ENCODE results near the gene GP1BA. TPM values are rescaled to one million over a fixed set of nuclear protein-coding genes. Genes with fewer than 3 reads are reported as not detected.
A peak's percentile ranks its signal among the peaks of the same experiment; 100 is the strongest.
"Not testable (repeated sequence)": the region's sequence is repeated elsewhere in the genome, so short reads cannot be mapped to it uniquely, and the experiment has no call there.

The GP1BA gene
- total RNA-seq, 1 donor from 2014 or later = under 0.01 TPM

DNA sequence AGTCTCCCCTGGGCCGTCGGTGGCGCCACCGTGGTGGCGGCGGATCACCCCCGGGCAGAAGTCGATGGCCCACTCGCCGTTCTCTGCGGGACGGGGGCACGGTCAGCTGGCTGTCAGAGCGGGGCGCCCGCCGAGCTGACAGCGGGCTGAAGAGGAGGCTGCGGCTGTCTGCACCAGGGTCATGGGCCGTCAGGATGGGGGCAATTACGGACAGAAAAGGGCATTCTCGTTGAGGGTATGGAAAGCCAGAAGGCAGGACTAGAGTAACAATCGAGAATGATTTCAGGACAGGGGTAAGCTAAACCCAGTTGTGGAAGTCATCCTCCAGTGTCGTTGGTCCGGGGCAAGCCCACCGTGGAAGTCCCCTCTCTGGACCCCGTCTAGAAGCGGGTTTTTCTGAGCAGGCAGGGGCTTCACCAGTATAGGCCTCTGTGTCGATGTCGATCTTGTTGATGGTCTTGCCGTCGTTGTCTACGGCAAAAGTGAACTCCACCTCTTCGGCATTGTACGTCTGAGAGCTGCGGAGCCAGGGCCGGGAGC lies 30.9 kb upstream of the GP1BA start:
- H3K27ac ChIP-seq (ENCODE audit: low read depth, low read length) = peak overlapping the region; percentile 44
- peak overlapping the region in 2 of 3 donors; percentile 22 to 62 for H3K4me3 ChIP-seq (ENCODE audit: low read length in 3 of 3)
- H3K36me3 ChIP-seq (ENCODE audit: control insufficient read depth in 3 of 3, insufficient read depth in 3 of 3, low read length in 3 of 3) = peaks cover 6 to 11% (median 7%) of the 10 kb centered on the region in 3 donors
- H3K27me3 ChIP-seq (ENCODE audit: control insufficient read depth in 3 of 3, insufficient read depth in 3 of 3, low read length in 3 of 3) = peaks cover 0 to 24% (median 12%) of the 10 kb centered on the region in 3 donors
- H3K4me1 ChIP-seq (ENCODE audit: control insufficient read depth in 3 of 3, insufficient read depth in 3 of 3, low read length in 3 of 3) = peaks cover 21 to 29% (median 23%) of the 10 kb centered on the region in 3 donors
- H3K9ac ChIP-seq (ENCODE audit: low read depth in 1 of 3, low read length in 3 of 3) = peak overlapping the region in 1 of 3 donors; percentile 65
- H3K9me3 ChIP-seq (ENCODE audit: control insufficient read depth in 3 of 3, low read length in 3 of 3) = no peaks in the 10 kb centered on the region

DNA sequence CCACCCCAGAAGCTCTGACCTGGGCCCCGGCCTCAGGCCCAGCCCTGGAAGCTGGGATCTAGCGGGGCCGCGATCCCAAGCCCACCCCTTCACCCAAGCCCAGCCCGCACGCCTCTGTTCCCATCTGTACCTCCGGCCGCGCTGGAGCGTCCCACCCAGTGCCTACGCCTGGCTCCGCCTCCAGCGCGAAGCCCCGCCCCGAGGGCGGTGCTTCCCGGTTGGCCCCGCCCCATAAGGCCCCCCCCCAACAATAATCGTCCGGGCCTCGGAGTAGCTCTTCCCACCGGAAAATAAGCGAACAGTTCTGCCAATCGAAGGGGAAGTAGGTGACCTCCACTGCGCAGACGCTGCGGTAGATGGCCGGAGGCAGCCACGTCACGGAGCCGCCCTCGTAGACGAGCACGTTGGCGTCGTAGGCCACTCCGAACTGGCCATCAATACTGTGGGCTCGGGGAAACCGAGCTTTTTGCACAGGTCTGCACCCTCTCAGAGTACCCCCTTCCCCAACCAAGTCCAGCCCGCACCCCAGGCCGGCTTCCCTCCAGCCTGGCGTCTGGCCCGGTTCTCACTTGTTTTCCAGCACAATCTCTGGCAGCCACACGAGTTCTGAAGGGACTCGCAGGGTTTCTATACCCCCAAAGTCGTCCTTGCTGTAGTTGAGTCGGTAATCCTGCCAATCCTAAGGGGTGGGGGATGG lies 30.3 kb upstream of the GP1BA start:
- Histone ChIP-seq H3K9ac (ENCODE audit: low read depth in 1 of 3, low read length in 3 of 3) (peak overlapping the region in 1 of 3 donors; percentile 65), H3K9me3 (ENCODE audit: control insufficient read depth in 3 of 3, low read length in 3 of 3) (no peaks in the 10 kb centered on the region), H3K27ac (ENCODE audit: low read depth, low read length) (peak overlapping the region; percentile 44), H3K27me3 (ENCODE audit: control insufficient read depth in 3 of 3, insufficient read depth in 3 of 3, low read length in 3 of 3) (peaks cover 0 to 24% (median 12%) of the 10 kb centered on the region in 3 donors), H3K4me3 (ENCODE audit: low read length in 3 of 3) (peak overlapping the region in 1 of 3 donors; percentile 62), H3K36me3 (ENCODE audit: control insufficient read depth in 3 of 3, insufficient read depth in 3 of 3, low read length in 3 of 3) (peaks cover under 1 to 5% (median under 1%) of the 10 kb centered on the region in 3 donors), H3K4me1 (ENCODE audit: control insufficient read depth in 3 of 3, insufficient read depth in 3 of 3, low read length in 3 of 3) (peaks cover 21 to 29% (median 23%) of the 10 kb centered on the region in 3 donors)

DNA sequence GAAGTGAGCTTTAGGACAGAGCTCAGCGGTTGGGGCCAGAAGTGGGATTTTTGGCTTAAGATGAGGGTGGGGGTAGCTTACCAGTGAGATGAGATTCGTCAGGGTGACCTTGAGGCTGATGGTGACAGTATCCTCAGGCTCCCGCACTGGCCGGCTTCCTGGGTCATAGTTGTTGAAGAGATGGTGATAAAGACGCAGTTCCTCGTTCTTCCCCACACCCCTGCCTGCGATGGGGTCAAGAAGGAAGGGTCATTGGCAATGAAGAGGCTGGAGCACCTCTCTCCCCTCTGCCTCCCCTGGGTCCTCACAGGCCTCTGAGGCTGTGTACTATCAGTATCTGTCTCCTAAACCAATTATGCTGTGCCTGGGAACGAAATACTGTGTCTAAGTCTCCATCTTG lies 29.5 kb upstream of the GP1BA start:
- Histone ChIP-seq H3K9ac (ENCODE audit: low read depth in 1 of 3, low read length in 3 of 3) (peak overlapping the region in 2 of 3 donors; percentile 30 to 33), H3K27ac (ENCODE audit: low read depth, low read length) (peak overlapping the region; percentile 29)

DNA sequence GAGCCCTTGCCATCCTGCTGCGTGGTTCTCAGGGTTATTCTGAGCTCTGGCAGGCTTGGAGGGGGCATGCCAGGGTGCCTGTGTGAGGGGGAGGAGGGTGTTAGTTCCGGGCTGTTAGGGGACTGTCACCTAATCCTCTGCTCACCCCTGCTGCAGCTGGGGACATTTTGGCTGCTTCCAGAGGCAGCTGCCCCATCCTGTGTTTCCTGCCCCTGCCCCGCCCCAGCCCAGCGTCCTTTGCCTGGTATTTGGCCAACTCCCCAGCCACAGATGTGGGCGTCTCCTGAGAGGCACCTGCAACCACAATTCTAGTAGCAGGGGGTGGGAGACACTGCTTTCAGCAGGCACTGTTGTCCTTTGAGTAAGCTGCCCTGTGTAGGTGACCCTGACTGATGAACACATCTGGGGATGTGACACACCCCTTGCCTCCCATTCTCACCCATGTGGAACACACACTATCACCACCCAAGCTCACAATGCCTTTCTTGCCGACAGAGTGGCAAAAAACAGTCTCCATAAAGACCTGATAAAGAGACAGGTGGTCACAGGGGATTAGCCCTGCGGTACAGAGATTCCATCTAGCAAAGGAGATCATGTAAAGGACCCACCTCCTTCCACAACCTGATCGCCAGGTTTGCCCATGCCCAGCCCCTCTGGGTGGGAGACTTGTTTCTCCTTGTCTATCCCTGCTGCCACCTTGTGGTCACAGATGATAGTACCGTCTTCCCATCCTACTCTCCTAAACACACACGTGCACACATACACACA lies 28.8 kb upstream of the GP1BA start, which contains the start of gene CHRNE:
Gene CHRNE, minus strand, starts transcription at position 48 of the 768 bp plus-strand sequence. Its CDS starts 35 bp downstream, at position 13.
- peak within 1 kb of the TSS; percentile 29 for H3K27ac ChIP-seq (ENCODE audit: low read depth, low read length)
- H3K9ac ChIP-seq (ENCODE audit: low read depth in 1 of 3, low read length in 3 of 3) = peak within 1 kb of the TSS in 2 of 3 donors; percentile 30 to 33
- H3K27me3 ChIP-seq (ENCODE audit: control insufficient read depth in 3 of 3, insufficient read depth in 3 of 3, low read length in 3 of 3) = peaks cover 0 to 24% (median 12%) of the 10 kb centered on the region in 3 donors
- H3K4me1 ChIP-seq (ENCODE audit: control insufficient read depth in 3 of 3, insufficient read depth in 3 of 3, low read length in 3 of 3) = peaks cover 23 to 32% (median 25%) of the 10 kb centered on the region in 3 donors
- peak within 1 kb of the TSS; percentile 4 to 30 (median 13) for H3K4me3 ChIP-seq (ENCODE audit: low read length in 3 of 3)
- H3K36me3 ChIP-seq (ENCODE audit: control insufficient read depth in 3 of 3, insufficient read depth in 3 of 3, low read length in 3 of 3) = no peaks in the 10 kb centered on the region
- H3K9me3 ChIP-seq (ENCODE audit: control insufficient read depth in 3 of 3, low read length in 3 of 3) = no peaks in the 10 kb centered on the region

More for the DNA sequence above, 29.5 kb upstream of the GP1BA start:
- H3K27me3 ChIP-seq (ENCODE audit: control insufficient read depth in 3 of 3, insufficient read depth in 3 of 3, low read length in 3 of 3) = peaks cover 0 to 24% (median 12%) of the 10 kb centered on the region in 3 donors
- no peaks in the 10 kb centered on the region for H3K9me3 ChIP-seq (ENCODE audit: control insufficient read depth in 3 of 3, low read length in 3 of 3)
- no peaks in the 10 kb centered on the region for H3K36me3 ChIP-seq (ENCODE audit: control insufficient read depth in 3 of 3, insufficient read depth in 3 of 3, low read length in 3 of 3)
- H3K4me3 ChIP-seq (ENCODE audit: low read length in 3 of 3) = no peak overlapping the region
- H3K4me1 ChIP-seq (ENCODE audit: control insufficient read depth in 3 of 3, insufficient read depth in 3 of 3, low read length in 3 of 3) = peaks cover 21 to 29% (median 23%) of the 10 kb centered on the region in 3 donors

DNA sequence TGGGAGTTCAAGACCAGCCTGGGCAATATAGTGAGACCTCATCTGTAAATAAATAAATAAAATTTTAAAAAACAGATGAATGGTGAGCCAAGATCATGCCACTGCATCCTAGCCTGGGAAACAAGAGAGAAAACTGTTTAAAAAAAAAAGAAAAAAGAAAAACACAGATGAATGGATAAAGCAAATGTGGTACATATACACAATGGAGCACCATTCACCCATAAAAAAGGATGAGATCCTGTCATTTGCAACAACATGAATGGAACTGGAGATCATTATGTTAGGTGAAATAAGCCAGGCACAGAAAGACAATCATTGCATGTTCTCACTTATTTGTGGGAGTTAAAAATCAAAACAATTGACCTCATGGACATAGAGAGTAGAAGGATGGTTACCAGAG lies 25.4 kb upstream of the GP1BA start:
- not testable (repeated sequence) for H3K36me3 ChIP-seq (ENCODE audit: control insufficient read depth in 3 of 3, insufficient read depth in 3 of 3, low read length in 3 of 3); H3K9ac ChIP-seq (ENCODE audit: low read depth in 1 of 3, low read length in 3 of 3); H3K4me3 ChIP-seq (ENCODE audit: low read length in 3 of 3); H3K27ac ChIP-seq (ENCODE audit: low read depth, low read length); H3K27me3 ChIP-seq (ENCODE audit: control insufficient read depth in 3 of 3, insufficient read depth in 3 of 3, low read length in 3 of 3); H3K9me3 ChIP-seq (ENCODE audit: control insufficient read depth in 3 of 3, low read length in 3 of 3)
- H3K4me1 ChIP-seq (ENCODE audit: control insufficient read depth in 3 of 3, insufficient read depth in 3 of 3, low read length in 3 of 3) = peaks cover 27 to 36% (median 28%) of the 10 kb centered on the region in 3 donors

DNA sequence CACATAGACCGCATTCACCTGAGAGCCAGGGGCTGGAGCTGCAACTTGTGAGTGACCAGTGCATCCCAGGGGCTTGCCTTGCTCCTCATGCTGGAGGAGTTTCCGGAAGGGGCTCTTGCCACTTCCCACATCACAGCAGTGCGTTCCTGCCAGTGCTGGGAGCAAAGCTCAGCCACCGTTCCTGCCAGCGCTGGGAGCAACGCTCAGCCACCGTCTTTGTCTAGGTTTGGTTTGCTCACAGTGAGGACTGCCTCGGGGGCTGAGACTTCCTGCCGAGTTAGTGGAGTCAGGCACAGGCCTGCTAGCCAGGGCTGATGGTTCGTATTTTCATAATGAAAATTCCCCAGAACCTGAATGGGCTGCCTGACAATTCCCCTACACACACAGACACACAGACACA lies 23.8 kb upstream of the GP1BA start:
- peak overlapping the region; percentile 34 to 60 (median 50) for H3K9ac ChIP-seq (ENCODE audit: low read depth in 1 of 3, low read length in 3 of 3)
- H3K36me3 ChIP-seq (ENCODE audit: control insufficient read depth in 3 of 3, insufficient read depth in 3 of 3, low read length in 3 of 3) = no peaks in the 10 kb centered on the region
- H3K4me3 ChIP-seq (ENCODE audit: low read length in 3 of 3) = peak overlapping the region in 1 of 3 donors; percentile 43
- H3K27ac ChIP-seq (ENCODE audit: low read depth, low read length) = peak overlapping the region; percentile 77
- H3K4me1 ChIP-seq (ENCODE audit: control insufficient read depth in 3 of 3, insufficient read depth in 3 of 3, low read length in 3 of 3) = peaks cover 15 to 21% (median 18%) of the 10 kb centered on the region in 3 donors
- H3K9me3 ChIP-seq (ENCODE audit: control insufficient read depth in 3 of 3, low read length in 3 of 3) = no peaks in the 10 kb centered on the region
- H3K27me3 ChIP-seq (ENCODE audit: control insufficient read depth in 3 of 3, insufficient read depth in 3 of 3, low read length in 3 of 3) = peaks cover 0 to 3% (median 0%) of the 10 kb centered on the region in 3 donors

DNA sequence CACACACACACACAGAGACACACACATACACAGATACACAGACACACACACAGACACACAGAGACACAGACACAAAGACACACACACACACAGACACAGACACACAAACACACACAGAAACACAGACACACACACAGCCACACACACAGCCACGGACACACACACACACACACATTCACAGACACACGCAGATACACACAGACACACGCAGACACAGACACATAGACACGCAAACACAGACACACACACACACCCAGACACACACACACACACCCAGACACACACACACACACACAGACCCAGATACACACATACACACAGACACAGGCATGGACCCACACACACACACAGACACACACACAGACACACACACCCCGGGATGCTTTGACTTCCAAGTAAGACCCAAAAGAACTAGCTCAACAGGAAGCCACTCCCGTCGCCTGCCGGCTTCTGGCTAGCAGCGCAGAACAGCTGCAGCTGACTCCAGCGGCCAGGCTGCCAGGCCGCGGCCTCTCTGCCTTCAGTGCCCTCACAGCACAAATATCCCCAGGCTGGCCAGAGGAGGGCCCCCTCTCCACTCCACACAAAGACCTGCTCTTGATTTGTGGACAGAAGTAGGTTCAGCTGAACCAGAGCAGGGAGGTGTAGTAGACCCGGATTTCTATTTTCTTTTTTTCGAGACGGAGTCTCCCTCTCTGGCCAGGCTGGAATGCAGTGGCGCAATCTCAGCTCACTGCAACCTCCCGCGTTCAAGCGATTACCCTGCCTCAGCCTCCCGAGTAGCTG lies 23.2 kb upstream of the GP1BA start:
- H3K27me3 ChIP-seq (ENCODE audit: control insufficient read depth in 3 of 3, insufficient read depth in 3 of 3, low read length in 3 of 3) = peaks cover 0 to 3% (median 0%) of the 10 kb centered on the region in 3 donors
- peaks cover 12 to 18% (median 15%) of the 10 kb centered on the region in 3 donors for H3K4me1 ChIP-seq (ENCODE audit: control insufficient read depth in 3 of 3, insufficient read depth in 3 of 3, low read length in 3 of 3)
- H3K4me3 ChIP-seq (ENCODE audit: low read length in 3 of 3) = peak overlapping the region; percentile 27 to 54 (median 43)
- H3K36me3 ChIP-seq (ENCODE audit: control insufficient read depth in 3 of 3, insufficient read depth in 3 of 3, low read length in 3 of 3) = no peaks in the 10 kb centered on the region
- H3K27ac ChIP-seq (ENCODE audit: low read depth, low read length) = peak overlapping the region; percentile 77
- H3K9ac ChIP-seq (ENCODE audit: low read depth in 1 of 3, low read length in 3 of 3) = peak overlapping the region; percentile 50 to 60 (median 59)
- H3K9me3 ChIP-seq (ENCODE audit: control insufficient read depth in 3 of 3, low read length in 3 of 3) = no peaks in the 10 kb centered on the region

DNA sequence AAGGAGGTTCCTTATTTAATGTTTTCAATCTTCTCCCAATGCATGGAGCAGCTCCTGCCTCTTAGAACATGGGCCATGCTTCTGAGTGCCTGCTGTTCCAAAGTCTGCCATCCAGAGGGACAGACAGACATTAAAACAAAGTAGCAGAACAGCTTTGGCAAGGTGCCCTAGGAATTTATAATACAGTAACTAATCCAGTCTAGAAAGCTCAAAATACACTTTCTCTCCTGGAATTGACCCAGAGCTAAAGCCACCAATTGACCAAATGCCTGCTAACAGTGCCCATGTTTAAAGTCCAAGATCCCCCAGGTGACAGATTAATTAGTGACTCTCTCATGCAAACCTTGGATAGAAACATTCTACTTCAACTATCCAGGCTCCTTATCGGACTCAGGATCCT lies 18.1 kb upstream of the GP1BA start:
- Histone ChIP-seq H3K27ac (ENCODE audit: low read depth, low read length) (no peak overlapping the region), H3K4me1 (ENCODE audit: control insufficient read depth in 3 of 3, insufficient read depth in 3 of 3, low read length in 3 of 3) (peaks cover 3 to 7% (median 6%) of the 10 kb centered on the region in 3 donors), H3K27me3 (ENCODE audit: control insufficient read depth in 3 of 3, insufficient read depth in 3 of 3, low read length in 3 of 3) (no peaks in the 10 kb centered on the region), H3K9ac (ENCODE audit: low read depth in 1 of 3, low read length in 3 of 3) (no peak overlapping the region), H3K36me3 (ENCODE audit: control insufficient read depth in 3 of 3, insufficient read depth in 3 of 3, low read length in 3 of 3) (no peaks in the 10 kb centered on the region), H3K4me3 (ENCODE audit: low read length in 3 of 3) (no peak overlapping the region), H3K9me3 (ENCODE audit: control insufficient read depth in 3 of 3, low read length in 3 of 3) (no peaks in the 10 kb centered on the region)

DNA sequence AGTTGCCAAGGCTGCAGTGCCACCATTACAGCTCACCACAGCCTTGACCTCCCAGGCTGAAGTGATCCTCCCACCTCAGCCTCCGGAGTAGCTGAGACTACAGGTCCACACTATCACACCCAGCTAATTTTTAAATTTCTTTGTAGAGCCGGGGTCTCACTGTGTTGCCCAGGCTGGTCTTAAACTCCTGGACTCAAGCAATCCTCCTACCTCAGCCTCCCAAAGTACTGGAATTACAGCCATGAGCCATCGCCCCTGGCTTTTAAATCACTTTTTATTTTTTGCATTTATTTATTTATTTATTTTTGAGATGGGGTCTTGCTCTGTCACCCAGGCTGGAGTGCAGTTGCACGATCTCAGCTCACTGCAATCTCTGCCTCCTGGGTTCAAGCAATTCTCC lies 17.5 kb upstream of the GP1BA start:
- not testable (repeated sequence) for H3K4me1 ChIP-seq (ENCODE audit: control insufficient read depth in 3 of 3, insufficient read depth in 3 of 3, low read length in 3 of 3); H3K9ac ChIP-seq (ENCODE audit: low read depth in 1 of 3, low read length in 3 of 3); H3K27me3 ChIP-seq (ENCODE audit: control insufficient read depth in 3 of 3, insufficient read depth in 3 of 3, low read length in 3 of 3); H3K9me3 ChIP-seq (ENCODE audit: control insufficient read depth in 3 of 3, low read length in 3 of 3); H3K4me3 ChIP-seq (ENCODE audit: low read length in 3 of 3); H3K27ac ChIP-seq (ENCODE audit: low read depth, low read length); H3K36me3 ChIP-seq (ENCODE audit: control insufficient read depth in 3 of 3, insufficient read depth in 3 of 3, low read length in 3 of 3)
